Measurements from ENCODE around the gene KRT78.
"Not testable (repeated sequence)": the region's sequence is repeated elsewhere in the genome, so short reads cannot be mapped to it uniquely, and the experiment has no call there.

The KRT78 gene

GRCh38 chr12:52798671-52799504 lies 49.9 kb downstream of the KRT78 start:
- no peak for DNase-seq (ENCODE audit: low read depth)
- no peak overlapping the region for H3K4me3 ChIP-seq (replicated peaks; ENCODE audit: low read depth, low read length)
- TF ChIP-seq CTCF (IDR thresholded peaks at IDR 0.05; ENCODE audit: low read length, missing control alignments): no peak

GRCh38 chr12:52798003-52798670 lies 50.7 kb downstream of the KRT78 start:
- no peak for TF ChIP-seq CTCF (IDR thresholded peaks at IDR 0.05; ENCODE audit: low read length, missing control alignments)
- no peak overlapping the region for H3K4me3 ChIP-seq (replicated peaks; ENCODE audit: low read depth, low read length)
- no peak for DNase-seq (ENCODE audit: low read depth)

GRCh38 chr12:52797529-52797894 lies 51.3 kb downstream of the KRT78 start:
- no peak for TF ChIP-seq CTCF (IDR thresholded peaks at IDR 0.05; ENCODE audit: low read length, missing control alignments)
- H3K4me3 ChIP-seq (replicated peaks; ENCODE audit: low read depth, low read length): no peak overlapping the region
- DNase-seq (ENCODE audit: low read depth): no peak

GRCh38 chr12:52796839-52797528 lies 51.8 kb downstream of the KRT78 start:
- H3K4me3 ChIP-seq (replicated peaks; ENCODE audit: low read depth, low read length): no peak overlapping the region
- no peak for DNase-seq (ENCODE audit: low read depth)
- no peak for TF ChIP-seq CTCF (IDR thresholded peaks at IDR 0.05; ENCODE audit: low read length, missing control alignments)

- H3K4me3 ChIP-seq (replicated peaks; ENCODE audit: low read depth, low read length): no peak overlapping the region
- TF ChIP-seq CTCF (IDR thresholded peaks at IDR 0.05; ENCODE audit: low read length, missing control alignments): no peak
- DNase-seq (ENCODE audit: low read depth): no peak
Measured at GRCh38 chr12:52796429-52796794, 52.4 kb downstream of the KRT78 start.

GRCh38 chr12:52795694-52796428 lies 52.9 kb downstream of the KRT78 start, which contains the start of gene KRT3:
Gene KRT3 (minus strand): TSS chr12:52796117. CDS start chr12:52796042, 75 bp downstream.
- no peak for TF ChIP-seq CTCF (IDR thresholded peaks at IDR 0.05; ENCODE audit: low read length, missing control alignments)
- H3K4me3 ChIP-seq (replicated peaks; ENCODE audit: low read depth, low read length): no peak within 1 kb of the TSS
- no peak for DNase-seq (ENCODE audit: low read depth)

GRCh38 chr12:52795332-52795674 lies 53.5 kb downstream of the KRT78 start:
- not testable (repeated sequence) for DNase-seq (ENCODE audit: low read depth); H3K4me3 ChIP-seq (replicated peaks; ENCODE audit: low read depth, low read length)
